Right lobe of liver (tissue), 6 donors: ENCODE data around the gene ANXA6. TPM values are rescaled to one million over a fixed set of nuclear protein-coding genes. Genes with fewer than 3 reads are reported as not detected.

Experiments
- ATAC-seq, 4 donors: fragments of 200-7000 bp; cut with Tn5 transposase; one replicate each; pipeline ENCODE4 v1.9.1; 2020; ENCODE audit warnings: mild to moderate bottlenecking in 4 of 4, moderate library complexity in 4 of 4
- DNase-seq, 3 donors: peaks; one replicate each; pipeline ENCODE4 v3.0.0-alpha.2; 2020
- H3K27ac ChIP-seq, 3 donors: fragments of 200-600 bp; one replicate each; pipeline ENCODE4 v1.8.0; 2022
- H3K27me3 ChIP-seq, 2 donors: fragments of 200-600 bp; one replicate each; pipeline ENCODE4 v1.8.0; 2022
- H3K36me3 ChIP-seq, 4 donors: fragments of 200-600 bp; sonication (generic) in 1 of 4; one replicate each; pipeline versions ENCODE4 v1.5.1 to v1.8.0; 2017 to 2022; ENCODE audit warnings: control low read depth in 1 of 4
- H3K4me1 ChIP-seq, 4 donors: fragments of 200-600 bp; sonication (generic) in 1 of 4; one replicate each; pipeline versions ENCODE4 v1.5.1 to v1.8.0; 2017 to 2022; ENCODE audit warnings: control low read depth in 1 of 4
- H3K4me3 ChIP-seq, 3 donors: fragments of 200-600 bp; one replicate each; pipeline ENCODE4 v1.8.0; 2022
- H3K9me3 ChIP-seq, 4 donors: fragments of 200-600 bp; sonication (generic) in 1 of 4; one replicate each; pipeline versions ENCODE4 v1.5.1 to v1.8.0; 2017 to 2022; ENCODE audit warnings: control low read depth in 1 of 4
- CTCF ChIP-seq, 4 donors: fragments of 200-600 bp in 3 of 4; fragments of 450-650 bp in 1 of 4; IDR thresholded peaks; one replicate each; pipeline versions ENCODE4 v1.5.1 to v1.8.0; 2016 to 2022; ENCODE audit warnings: antibody characterized with exemption in 4 of 4, mild to moderate bottlenecking in 2 of 4
- POLR2A ChIP-seq: fragments of 450-650 bp; IDR thresholded peaks from one replicate; pipeline ENCODE4 v1.6.1; 2017; ENCODE audit warnings: antibody characterized with exemption, mild to moderate bottlenecking
- WGBS: methylation state at CpG from one replicate; pipeline ENCODE4 v1.1.6; 2018; ENCODE audit warnings: low coverage, low lambda C conversion rate; ENCODE audit not compliant: insufficient coverage; ENCODE audit errors: missing lambda C conversion rate; 5-methylcytosine and 5-hydroxymethylcytosine counted together
- intact Hi-C, 2 donors: fragments of 100-400 bp; cut with DNase I; formaldehyde crosslinking; loops; one replicate each; pipeline versions ENCODE4 v1.11.2 to v1.14.1; 2022
- total RNA-seq, 6 experiments: library from RNA; depleted of rRNA in 2 of 6; stranded (reverse); fragments of >200 nt in 2 of 6; fragmentation: NEBNext Ultra II Directional in 3 of 6; extraction: Animal tissue kit (Norgen Biotek cat#: 25700) in 3 of 6; gene quantifications; one replicate each; pipeline versions ENCODE4 v1.1.0 to v1.2.4, GENCODE V29; 2016 to 2023
- donor health status: DM: no; HTN: yes; CAD: no.
- donor health status: DM: no; HTN: no; CAD: no.
- donor health status: DM: no; HTN: no; CAD: no.
- donor health status: DM: no; HTN: yes; CAD: no.
- donor health status: DM: no; HTN: yes; CAD: no.

ANXA6 gene
- total RNA-seq, 6 experiments from 2014 or later, result 143 to 236 (median 165) TPM

GRCh38 chr5:151063142-151063989 lies 94.2 kb downstream of the ANXA6 start:
- H3K4me1 ChIP-seq, result peaks cover 0 to 56% (median 20%) of the 10 kb centered on the region in 4 donors
- H3K4me3 ChIP-seq, result no peak overlapping the region
- no peaks in the 10 kb centered on the region for H3K27me3 ChIP-seq
- no peaks in the 10 kb centered on the region for H3K9me3 ChIP-seq
- peak overlapping the region; percentile 19 to 61 (median 21) for H3K27ac ChIP-seq
- intact Hi-C loops, result no loop called here
- peaks cover 0 to 35% (median 15%) of the 10 kb centered on the region in 4 donors for H3K36me3 ChIP-seq
- no peak for TF ChIP-seq POLR2A
- DNase-seq, result no peak
- peak in 1 of 4 donors; percentile 44 for ATAC-seq
- 73% methylated on average over 5 of the region's 17 CpGs for whole genome bisulfite sequencing

- DNase-seq, result no peak
- no peak for ATAC-seq
- H3K36me3 ChIP-seq, result peaks cover 0 to 40% (median 16%) of the 10 kb centered on the region in 4 donors
- intact Hi-C loops, result no loop called here
- no peaks in the 10 kb centered on the region for H3K27me3 ChIP-seq
- TF ChIP-seq CTCF (IDR thresholded peaks at IDR 0.05) (no peak), POLR2A (no peak)
- H3K27ac ChIP-seq, result peak overlapping the region in 2 of 3 donors; percentile 21 to 61
- 90% methylated on average over 2 of the region's 5 CpGs for WGBS
- H3K9me3 ChIP-seq, result no peaks in the 10 kb centered on the region
- no peak overlapping the region for H3K4me3 ChIP-seq
- peaks cover 0 to 51% (median 17%) of the 10 kb centered on the region in 4 donors for H3K4me1 ChIP-seq
These were observed 95.0 kb downstream of the ANXA6 start for GRCh38 chr5:151062405-151063141.

GRCh38 chr5:151060742-151061141 lies 96.8 kb downstream of the ANXA6 start:
- no peaks in the 10 kb centered on the region for H3K27me3 ChIP-seq
- no peaks in the 10 kb centered on the region for H3K9me3 ChIP-seq
- peaks cover 0 to 47% (median 23%) of the 10 kb centered on the region in 4 donors for H3K36me3 ChIP-seq
- peaks cover 0 to 49% (median 17%) of the 10 kb centered on the region in 4 donors for H3K4me1 ChIP-seq
- WGBS, result 90% methylated on average over 2 of the region's 6 CpGs
- ATAC-seq, result no peak
- peak overlapping the region; percentile 50 to 74 (median 59) for H3K27ac ChIP-seq
- intact Hi-C loops, result no loop called here
- TF ChIP-seq POLR2A (no peak), CTCF (IDR thresholded peaks at IDR 0.05) (no peak)
- DNase-seq, result no peak
- no peak overlapping the region for H3K4me3 ChIP-seq

- Histone ChIP-seq H3K27ac (peak overlapping the region; percentile 8 to 74 (median 59)), H3K36me3 (peaks cover 0 to 60% (median 29%) of the 10 kb centered on the region in 4 donors), H3K4me3 (no peak overlapping the region), H3K9me3 (no peaks in the 10 kb centered on the region), H3K27me3 (no peaks in the 10 kb centered on the region), H3K4me1 (peaks cover 0 to 36% (median 15%) of the 10 kb centered on the region in 4 donors)
- ATAC-seq (peak; percentile 23 to 73 (median 54)), DNase-seq (peak in 1 of 3 donors; percentile 75)
- TF ChIP-seq CTCF (IDR thresholded peaks at IDR 0.05), result peak in 3 of 4 donors; percentile 31 to 51 (median 32)
- TF ChIP-seq POLR2A, result no peak
- intact Hi-C loops, result no loop called here
- WGBS, result 70% methylated on average over 4 of the region's 7 CpGs
These were observed 98.6 kb downstream of the ANXA6 start for GRCh38 chr5:151058891-151059489.
